Measurements from ENCODE around the gene ALDOC. TPM values are rescaled to one million over a fixed set of nuclear protein-coding genes. Genes with fewer than 3 reads are reported as not detected.

ALDOC gene
- polyA plus RNA-seq, 1 of the 3 experiments (the other 2 are of a cell fraction), result 10.3 TPM

DNA sequence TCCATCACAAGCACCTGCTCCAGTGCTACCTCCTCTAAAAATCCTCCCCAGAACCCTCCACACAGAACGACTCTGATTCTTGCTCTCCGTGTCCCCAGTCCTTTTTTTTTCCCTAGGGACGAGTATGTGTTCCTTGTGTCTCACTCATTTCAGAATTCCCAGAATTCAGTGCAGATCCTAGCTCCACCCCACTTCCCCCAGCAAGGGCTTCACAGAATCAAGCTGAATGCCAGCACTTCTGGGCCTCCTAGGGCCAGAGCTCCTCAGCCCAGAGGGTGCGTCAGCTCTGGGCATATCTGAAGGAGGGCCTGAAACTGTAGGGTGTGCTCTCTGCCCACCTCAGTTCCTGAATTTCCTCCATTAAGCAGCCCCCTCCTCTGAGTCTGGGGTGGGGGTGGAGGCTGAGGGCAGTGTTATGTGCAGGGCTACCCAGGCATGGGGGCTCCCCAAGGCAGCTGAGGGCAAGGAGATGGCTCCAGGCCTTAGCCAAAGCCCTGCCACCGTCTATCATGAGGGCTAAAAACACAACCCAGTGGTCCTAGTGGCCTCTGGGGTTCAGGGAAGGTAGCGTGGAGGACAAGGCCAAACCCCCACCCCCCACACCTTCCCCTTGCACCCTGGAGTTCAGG, 30.8 kb downstream of the ALDOC start:
- Histone ChIP-seq H3K9me2 (no peaks in the 10 kb centered on the region), H3K27ac (ENCODE audit: low read depth in 2 of 2, low read length in 1 of 2) (no peak overlapping the region), H3K27me3 (ENCODE audit: insufficient read depth) (no peaks in the 10 kb centered on the region), H3F3A (replicated peaks; ENCODE audit: insufficient read depth) (no peaks in the 10 kb centered on the region), H3K79me2 (ENCODE audit: insufficient read depth) (peaks cover 2% of the 10 kb centered on the region; the same call in 1 of the 2 replicates), H3K4me3 (ENCODE audit: low read depth in 2 of 2, low read length in 1 of 2) (no peak overlapping the region), H3K9me3 (no peaks in the 10 kb centered on the region), H3K4me1 (ENCODE audit: control insufficient read depth in 1 of 2, insufficient read depth in 2 of 2, low read depth in 1 of 2, low read length in 1 of 2) (peaks cover 0 to 19% of the 10 kb centered on the region in 2 experiments; a peak in 2 of 4 replicates), H3K9ac (no peak overlapping the region), H4K20me1 (ENCODE audit: insufficient read depth) (peaks cover 6% of the 10 kb centered on the region), H3K4me2 (no peak overlapping the region), H2AFZ (ENCODE audit: low read depth) (no peak overlapping the region), H3K36me3 (replicated peaks in 1 of 2; ENCODE audit: control insufficient read depth in 1 of 2, insufficient read depth in 2 of 2, low read length in 1 of 2) (peaks cover 0 to 17% of the 10 kb centered on the region in 2 experiments)
- no peak for TF ChIP-seq MEF2A (IDR thresholded peaks at IDR 0.05; ENCODE audit: borderline replicate concordance, low read depth)
- no peak for TF ChIP-seq TAF1 (IDR thresholded peaks at IDR 0.05; ENCODE audit: borderline replicate concordance, low read depth, low read length)
- no peak for TF ChIP-seq TEAD4 (IDR thresholded peaks at IDR 0.05; ENCODE audit: borderline replicate concordance, insufficient read depth)
- TF ChIP-seq RXRA (IDR thresholded peaks at IDR 0.05; ENCODE audit: borderline replicate concordance, low read depth), result no peak
- no peak for TF ChIP-seq MXI1 (IDR thresholded peaks at IDR 0.05; ENCODE audit: low read depth, low read length)
- TF ChIP-seq NFIC (IDR thresholded peaks at IDR 0.05; ENCODE audit: borderline replicate concordance), result no peak
- no peak for TF ChIP-seq SIN3A (IDR thresholded peaks at IDR 0.05; ENCODE audit: borderline replicate concordance, low read depth, low read length)
- TF ChIP-seq RCOR1 (IDR thresholded peaks at IDR 0.05; ENCODE audit: low read length), result no peak
- TF ChIP-seq, protein P1, sequence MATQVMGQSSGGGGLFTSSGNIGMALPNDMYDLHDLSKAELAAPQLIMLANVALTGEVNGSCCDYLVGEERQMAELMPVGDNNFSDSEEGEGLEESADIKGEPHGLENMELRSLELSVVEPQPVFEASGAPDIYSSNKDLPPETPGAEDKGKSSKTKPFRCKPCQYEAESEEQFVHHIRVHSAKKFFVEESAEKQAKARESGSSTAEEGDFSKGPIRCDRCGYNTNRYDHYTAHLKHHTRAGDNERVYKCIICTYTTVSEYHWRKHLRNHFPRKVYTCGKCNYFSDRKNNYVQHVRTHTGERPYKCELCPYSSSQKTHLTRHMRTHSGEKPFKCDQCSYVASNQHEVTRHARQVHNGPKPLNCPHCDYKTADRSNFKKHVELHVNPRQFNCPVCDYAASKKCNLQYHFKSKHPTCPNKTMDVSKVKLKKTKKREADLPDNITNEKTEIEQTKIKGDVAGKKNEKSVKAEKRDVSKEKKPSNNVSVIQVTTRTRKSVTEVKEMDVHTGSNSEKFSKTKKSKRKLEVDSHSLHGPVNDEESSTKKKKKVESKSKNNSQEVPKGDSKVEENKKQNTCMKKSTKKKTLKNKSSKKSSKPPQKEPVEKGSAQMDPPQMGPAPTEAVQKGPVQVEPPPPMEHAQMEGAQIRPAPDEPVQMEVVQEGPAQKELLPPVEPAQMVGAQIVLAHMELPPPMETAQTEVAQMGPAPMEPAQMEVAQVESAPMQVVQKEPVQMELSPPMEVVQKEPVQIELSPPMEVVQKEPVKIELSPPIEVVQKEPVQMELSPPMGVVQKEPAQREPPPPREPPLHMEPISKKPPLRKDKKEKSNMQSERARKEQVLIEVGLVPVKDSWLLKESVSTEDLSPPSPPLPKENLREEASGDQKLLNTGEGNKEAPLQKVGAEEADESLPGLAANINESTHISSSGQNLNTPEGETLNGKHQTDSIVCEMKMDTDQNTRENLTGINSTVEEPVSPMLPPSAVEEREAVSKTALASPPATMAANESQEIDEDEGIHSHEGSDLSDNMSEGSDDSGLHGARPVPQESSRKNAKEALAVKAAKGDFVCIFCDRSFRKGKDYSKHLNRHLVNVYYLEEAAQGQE (IDR thresholded peaks at IDR 0.05; ENCODE audit: low read depth, low read length), result no peak
- no peak for TF ChIP-seq FOSL2 (IDR thresholded peaks at IDR 0.05; ENCODE audit: borderline replicate concordance, low read depth)
- TF ChIP-seq, protein P2, sequence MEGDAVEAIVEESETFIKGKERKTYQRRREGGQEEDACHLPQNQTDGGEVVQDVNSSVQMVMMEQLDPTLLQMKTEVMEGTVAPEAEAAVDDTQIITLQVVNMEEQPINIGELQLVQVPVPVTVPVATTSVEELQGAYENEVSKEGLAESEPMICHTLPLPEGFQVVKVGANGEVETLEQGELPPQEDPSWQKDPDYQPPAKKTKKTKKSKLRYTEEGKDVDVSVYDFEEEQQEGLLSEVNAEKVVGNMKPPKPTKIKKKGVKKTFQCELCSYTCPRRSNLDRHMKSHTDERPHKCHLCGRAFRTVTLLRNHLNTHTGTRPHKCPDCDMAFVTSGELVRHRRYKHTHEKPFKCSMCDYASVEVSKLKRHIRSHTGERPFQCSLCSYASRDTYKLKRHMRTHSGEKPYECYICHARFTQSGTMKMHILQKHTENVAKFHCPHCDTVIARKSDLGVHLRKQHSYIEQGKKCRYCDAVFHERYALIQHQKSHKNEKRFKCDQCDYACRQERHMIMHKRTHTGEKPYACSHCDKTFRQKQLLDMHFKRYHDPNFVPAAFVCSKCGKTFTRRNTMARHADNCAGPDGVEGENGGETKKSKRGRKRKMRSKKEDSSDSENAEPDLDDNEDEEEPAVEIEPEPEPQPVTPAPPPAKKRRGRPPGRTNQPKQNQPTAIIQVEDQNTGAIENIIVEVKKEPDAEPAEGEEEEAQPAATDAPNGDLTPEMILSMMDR (IDR thresholded peaks at IDR 0.05), result no peak
- TF ChIP-seq SMC3 (IDR thresholded peaks at IDR 0.05; ENCODE audit: low read depth, low read length), result no peak
- no peak for TF ChIP-seq GATA2 (CRISPR knock-in tag; IDR thresholded peaks at IDR 0.05)
- TF ChIP-seq, protein P3, sequence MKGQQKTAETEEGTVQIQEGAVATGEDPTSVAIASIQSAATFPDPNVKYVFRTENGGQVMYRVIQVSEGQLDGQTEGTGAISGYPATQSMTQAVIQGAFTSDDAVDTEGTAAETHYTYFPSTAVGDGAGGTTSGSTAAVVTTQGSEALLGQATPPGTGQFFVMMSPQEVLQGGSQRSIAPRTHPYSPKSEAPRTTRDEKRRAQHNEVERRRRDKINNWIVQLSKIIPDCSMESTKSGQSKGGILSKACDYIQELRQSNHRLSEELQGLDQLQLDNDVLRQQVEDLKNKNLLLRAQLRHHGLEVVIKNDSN (IDR thresholded peaks at IDR 0.05; ENCODE audit: borderline replicate concordance, low read depth), result no peak
- no peak for TF ChIP-seq YY1 (IDR thresholded peaks at IDR 0.05; ENCODE audit: low read depth)
- DNase-seq, result no peak
- 81% methylated on average over 5 of the region's 6 CpGs for WGBS (ENCODE audit: low lambda C conversion rate)
- ChIA-PET POLR2A (no interaction called here), CTCF (interaction anchor here (1.0 to 7.0 kb wide), 9 partner anchors 12 to 66 kb away, joined by 3 to 87 read pairs (median 6); partner anchors contain the start of genes FOXN1, RSKR and SPAG5)

Measured in SK-N-SH (cell line).